HG02642 (cell line): ENCODE data around the gene SIGLEC12.
"Not testable (repeated sequence)": the region's sequence is repeated elsewhere in the genome, so short reads cannot be mapped to it uniquely, and the experiment has no call there.

Source experiments
- ATAC-seq: cut with Tn5 transposase; IDR thresholded peaks from one replicate; pipeline ENCODE4 v1.9.1; 2021; ENCODE audit warnings: mild to moderate bottlenecking; ENCODE audit not compliant: unreplicated experiment, poor library complexity

The SIGLEC12 gene

DNA sequence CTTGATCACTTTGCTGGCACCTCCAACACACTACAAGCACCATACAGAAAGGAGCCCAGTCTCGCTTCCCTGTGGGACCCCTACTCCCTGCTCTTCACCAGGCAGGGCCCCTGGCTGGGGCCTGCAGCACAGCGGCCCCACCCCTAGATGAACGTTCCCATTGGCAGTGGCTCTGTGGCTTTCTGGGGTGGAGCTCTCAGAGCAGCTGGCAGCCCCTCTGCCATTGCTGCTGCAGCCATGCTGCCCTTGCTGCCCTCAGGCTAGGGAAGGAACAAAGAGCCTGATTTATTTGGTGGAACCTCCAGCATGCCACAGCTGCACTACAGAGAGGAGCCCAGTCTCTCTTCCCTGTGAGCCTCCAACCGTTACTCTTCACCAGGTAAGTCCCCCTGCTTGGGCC lies 24.1 kb upstream of the SIGLEC12 start:
- no peak for ATAC-seq

DNA sequence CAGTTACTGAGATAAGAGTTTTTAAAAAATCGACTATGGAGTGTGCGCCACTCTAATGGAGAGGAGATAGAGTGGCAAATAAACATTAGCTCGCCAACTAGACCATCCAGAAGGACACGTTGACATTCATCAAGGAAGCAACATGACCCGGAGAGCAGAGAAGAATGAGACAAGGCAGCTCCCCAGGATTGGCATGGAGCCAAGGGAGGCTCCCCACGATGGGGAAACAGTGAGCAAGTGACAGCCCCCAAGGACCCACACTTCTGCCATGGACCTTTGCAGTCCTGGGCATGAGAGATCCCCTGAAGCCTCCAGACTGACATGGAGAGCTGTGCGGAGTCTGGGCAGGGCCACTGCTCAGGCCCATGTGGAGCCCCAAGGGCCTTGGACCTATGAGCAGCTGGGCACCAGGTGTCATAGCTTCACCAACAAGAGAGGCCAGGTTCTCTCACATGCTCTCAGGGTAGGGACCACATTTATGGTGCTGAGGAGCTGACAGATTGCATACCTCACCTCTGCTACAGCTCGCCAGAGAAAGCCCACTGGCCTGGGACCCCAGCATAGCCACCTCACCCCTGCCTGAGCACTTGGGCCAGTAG lies 23.2 kb upstream of the SIGLEC12 start:
- ATAC-seq, result no peak

DNA sequence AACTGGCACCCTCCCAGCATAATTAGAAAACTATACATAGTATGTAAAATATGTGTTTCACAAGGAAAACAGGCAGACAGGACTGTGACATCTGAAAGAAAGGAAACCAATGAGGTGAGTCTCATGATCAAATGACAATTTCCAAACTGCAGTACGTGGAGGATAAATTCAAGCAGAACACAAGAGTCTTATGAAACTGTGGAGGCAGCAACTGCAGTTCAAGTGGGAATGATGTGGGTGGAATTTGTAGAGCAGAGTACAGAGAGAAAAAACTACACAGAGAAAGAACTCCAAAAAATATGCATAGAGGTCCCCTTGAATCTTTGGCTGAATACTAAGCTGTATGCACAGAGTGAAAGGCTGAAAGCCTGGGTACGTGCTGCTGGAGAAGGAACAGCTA lies 20.2 kb upstream of the SIGLEC12 start:
- no peak for ATAC-seq

- no peak for ATAC-seq
Measured at GRCh38 chr19:51521357-51521756, 19.8 kb upstream of the SIGLEC12 start.

DNA sequence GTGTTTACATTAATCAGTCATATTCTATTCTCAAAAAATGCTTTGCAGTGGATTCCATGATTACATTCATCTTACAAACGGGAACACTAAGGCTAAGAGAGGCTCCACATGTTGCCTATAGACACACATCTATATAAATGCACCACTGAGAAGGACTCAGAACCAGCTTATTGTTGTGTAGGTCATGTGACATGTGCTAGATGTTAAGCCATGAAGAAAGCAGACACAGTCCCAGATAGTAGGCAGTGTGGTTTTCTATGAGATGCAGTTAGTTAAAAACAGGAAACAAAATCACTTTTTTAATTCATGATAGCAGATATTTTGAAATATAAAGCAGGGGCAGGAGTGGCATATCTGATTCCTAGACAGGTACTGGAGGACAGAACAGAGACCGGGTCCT lies 19.1 kb upstream of the SIGLEC12 start:
- no peak for ATAC-seq

- no peak for ATAC-seq
Measured at GRCh38 chr19:51514866-51515481, 13.4 kb upstream of the SIGLEC12 start.

DNA sequence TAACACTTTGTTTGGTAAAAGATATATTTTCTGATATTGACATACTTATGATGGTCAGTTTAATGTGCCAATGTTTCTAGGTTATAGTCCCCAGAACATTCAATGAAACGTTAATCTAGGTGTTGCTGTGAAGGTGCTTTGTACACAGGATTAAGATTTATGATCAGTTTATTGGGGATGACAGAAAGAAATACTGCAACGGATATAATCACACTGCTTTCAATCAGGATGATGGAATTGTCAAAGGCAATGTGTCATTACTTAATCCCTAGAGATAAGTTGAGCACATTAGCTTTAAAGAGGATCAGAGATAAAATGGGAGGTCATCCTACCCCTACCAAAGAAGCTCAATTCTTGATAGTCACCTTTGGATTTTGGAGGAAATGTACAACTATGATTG lies 12.4 kb upstream of the SIGLEC12 start:
- ATAC-seq, result no peak

GRCh38 chr19:51511353-51511752 lies 9.8 kb upstream of the SIGLEC12 start:
- no peak for ATAC-seq

DNA sequence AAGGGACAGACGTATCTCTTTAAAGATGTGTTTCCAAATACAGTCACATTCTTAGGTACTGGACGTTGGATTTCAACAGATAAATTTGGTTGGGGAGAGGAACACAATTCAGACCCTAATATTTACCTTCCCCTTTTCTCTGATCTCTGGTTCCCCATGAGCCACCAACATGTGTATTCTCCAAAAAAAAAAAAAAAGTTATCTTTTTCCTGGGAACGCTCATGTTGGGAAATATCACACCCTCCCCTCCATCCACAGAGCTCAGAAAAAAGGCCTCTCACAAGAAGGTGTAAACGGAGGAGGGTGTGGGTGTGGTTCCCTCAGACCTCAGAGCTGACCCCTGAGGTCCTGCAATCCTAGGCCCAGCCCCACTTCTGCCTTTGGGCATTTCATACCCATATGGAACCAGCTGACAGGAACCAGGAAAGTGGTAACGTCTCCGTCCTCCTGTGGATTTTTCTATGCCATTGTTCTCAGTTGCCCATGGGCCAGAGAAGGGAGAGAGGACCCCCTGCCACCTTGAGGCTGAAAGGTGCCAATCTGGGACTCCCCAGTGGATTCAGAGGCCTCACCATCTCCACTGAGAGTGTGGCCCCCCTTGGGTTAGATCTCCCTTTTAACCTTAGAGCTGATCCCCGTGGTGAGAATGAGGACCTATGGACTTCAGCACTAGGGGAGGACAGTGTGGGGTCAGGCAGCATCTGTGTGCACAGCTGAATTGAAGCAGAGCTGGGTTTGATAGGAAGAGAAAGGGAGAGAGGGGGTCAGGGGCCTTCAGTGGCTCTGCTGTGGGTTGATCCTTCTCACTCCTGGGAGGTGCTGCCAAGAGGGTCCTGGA lies 8.4 kb upstream of the SIGLEC12 start:
- ATAC-seq, result no peak

DNA sequence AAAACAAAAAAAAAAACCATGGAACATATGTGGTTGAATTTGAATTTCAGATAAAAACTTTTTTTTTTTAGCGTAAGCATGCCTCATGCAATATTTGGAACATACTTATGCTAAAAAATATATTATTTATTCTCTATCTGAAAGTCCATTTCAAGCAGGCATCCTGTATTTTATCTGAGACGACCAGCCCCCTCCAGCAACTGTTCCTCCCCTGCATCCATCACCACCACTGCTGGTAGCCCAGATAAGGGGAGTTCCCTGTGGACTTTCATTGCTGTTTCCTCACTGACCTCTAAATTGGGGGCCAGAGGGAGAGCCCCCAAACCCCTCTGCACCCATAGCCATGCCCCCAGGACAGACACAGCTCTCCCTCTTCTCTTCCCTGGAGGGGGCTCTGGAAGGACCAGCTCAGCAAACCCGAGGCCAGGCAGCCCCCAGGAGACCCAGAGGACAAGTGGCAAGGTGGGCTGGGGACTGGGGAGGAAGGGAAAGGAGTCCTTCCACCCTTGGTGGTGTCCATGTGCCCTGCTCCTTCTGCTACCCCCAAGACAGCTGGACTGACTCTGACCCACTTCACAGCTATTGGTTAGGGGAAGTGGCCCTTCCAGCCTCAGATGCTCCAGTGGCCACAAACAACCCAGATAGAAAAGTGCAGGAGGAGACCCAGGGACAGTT lies 6.6 kb upstream of the SIGLEC12 start:
- ATAC-seq, result no peak

DNA sequence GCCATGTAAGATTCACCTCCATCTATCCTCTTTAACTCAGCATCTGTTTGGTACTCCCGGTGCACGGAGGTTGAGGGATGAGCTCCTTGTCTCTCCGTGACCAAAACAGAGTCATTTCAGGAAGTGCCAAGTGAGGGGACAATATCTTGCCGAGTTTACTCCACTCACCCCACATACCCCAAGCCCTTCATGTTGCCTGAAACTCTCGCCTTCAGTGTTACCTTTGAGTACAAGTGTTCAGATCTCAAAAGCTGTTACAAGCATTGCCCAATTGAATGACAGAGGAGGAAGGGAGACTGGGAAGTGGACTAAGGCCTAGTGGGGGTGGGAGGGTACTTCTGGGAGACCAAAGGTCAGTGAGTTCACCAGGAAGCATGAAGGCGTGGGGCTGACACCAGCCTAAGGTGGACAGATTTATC lies 6.0 kb upstream of the SIGLEC12 start:
- ATAC-seq, result no peak

DNA sequence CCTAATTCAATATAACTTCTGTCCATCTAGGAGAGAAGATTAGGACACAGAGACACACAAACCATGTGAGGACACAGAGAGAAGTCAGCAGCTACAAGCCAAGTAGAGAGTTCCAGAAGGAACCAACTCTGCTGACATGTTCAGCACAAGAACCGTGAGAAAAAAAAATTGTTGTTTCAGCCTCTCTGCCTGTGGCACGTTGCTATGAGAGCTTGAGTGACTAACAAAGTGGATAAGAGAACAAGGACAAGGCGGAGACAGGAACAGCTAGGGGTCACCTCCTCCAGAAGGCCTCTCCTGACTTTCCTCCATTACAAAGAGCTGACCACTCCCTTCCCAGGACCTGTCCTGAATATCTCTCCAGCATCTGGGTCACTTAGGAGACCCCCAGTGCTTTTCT lies 5.6 kb upstream of the SIGLEC12 start:
- no peak for ATAC-seq

DNA sequence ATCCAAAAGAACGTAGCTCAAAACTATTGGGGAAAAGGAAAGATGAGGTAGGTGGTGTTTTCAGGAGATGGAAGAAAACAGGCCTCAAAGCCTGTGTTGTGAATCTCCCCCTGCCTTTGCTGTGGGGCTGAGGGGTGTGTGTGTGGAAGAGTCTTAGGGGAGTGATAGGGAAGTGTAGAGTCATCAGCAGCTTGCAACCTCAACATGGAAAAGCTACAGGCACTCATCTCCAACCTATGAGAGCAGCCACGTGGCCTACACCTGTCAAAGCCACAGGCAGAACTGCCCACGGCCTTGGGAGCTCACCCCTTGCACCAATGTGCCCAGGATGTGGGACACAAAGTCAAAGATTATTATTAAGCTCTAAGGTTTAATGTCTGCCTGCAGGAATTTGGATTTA lies 4.3 kb upstream of the SIGLEC12 start:
- ATAC-seq, result no peak

- no peak for ATAC-seq
Measured at GRCh38 chr19:51503896-51504295, 2.3 kb upstream of the SIGLEC12 start.

GRCh38 chr19:51503286-51503817 lies 1.8 kb upstream of the SIGLEC12 start:
- no peak for ATAC-seq

DNA sequence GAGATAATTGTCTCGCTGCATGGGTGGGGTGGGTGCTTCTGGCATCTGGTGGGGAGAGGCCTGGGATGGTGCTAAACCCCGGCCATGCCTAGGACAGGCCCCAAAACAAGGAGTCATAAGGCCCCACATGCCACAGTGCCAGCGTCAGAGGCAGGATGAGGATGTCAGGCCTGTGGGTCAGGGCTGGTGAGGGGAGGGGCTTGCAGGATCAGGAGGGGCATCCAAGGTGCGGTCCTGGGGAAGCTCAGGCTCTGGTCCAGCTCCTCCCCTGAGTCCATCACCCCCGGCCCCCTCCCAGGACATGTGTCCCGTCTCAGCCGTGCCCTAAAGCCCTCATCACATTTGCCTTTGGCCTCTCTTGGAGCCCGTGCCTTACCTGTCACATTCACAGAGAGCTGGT lies 669 bp downstream of the SIGLEC12 start:
- not testable (repeated sequence) for ATAC-seq

- ATAC-seq, result no peak
Measured at GRCh38 chr19:51497666-51498065, 3.9 kb downstream of the SIGLEC12 start.

DNA sequence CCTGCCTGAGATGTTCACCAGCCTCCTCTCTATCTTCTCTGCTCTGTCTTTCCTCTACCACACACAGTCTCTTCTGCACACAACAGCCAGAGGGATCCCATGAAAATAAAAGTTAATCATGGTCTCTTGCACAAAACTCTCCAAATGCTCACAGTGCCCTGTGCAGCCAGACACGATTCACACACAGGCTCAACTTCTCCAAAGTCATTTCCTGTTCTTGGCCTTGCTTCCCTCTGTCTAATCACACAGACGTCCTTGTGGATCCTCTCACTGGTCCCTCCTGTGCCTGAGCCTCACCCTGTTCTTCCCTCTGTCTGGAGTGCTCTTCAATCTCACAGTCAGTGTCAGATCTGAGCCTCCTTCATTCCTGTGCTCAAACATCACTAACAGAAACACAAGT lies 7.8 kb downstream of the SIGLEC12 start:
- ATAC-seq, result no peak

DNA sequence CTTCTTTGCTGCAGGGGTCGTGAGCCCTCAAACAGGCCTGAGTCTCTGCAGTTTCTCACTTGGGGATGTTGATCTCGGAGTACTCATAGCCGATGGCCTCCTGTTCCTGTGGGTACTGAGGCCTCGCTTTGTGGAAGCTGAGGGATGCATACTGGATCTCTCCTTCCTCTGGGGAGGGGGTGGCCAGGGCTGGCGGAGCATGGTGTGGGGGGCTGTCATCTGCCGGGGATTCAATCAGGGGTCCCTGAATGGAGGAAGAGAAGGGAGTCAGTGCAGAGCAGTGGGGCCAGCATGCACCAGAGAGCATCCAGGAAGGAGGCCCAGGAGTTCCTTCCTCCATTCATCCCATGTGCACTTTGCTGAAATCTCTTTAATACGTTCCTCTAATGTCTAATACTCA lies 10.0 kb downstream of the SIGLEC12 start:
- ATAC-seq, result no peak

GRCh38 chr19:51490676-51491075 lies 10.9 kb downstream of the SIGLEC12 start:
- no peak for ATAC-seq

DNA sequence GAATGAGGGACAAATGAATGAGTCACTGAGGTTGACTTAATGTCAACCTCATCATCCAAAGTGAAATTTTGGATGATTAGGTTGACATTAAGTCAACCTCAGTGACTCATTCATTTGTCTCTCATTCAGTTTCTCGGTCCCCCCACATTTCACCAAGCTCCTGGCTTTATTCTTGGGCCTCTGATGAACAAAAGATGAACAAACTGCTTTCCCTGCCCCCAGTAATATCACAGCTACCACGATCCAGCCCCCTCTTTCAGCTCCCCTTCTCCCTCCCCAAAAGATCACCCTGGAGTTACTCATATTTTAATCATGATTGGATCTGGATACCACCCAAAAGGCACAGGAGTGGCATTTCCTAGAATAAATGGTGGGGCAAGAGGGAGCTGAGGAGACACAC lies 12.5 kb downstream of the SIGLEC12 start:
- no peak for ATAC-seq
